ENCODE results near the gene PCDHA5.
"Not testable (repeated sequence)": the region's sequence is repeated elsewhere in the genome, so short reads cannot be mapped to it uniquely, and the experiment has no call there.

PCDHA5 gene

GRCh38 chr5:140823475-140823874 lies 2.1 kb downstream of the PCDHA5 start:
- DNase-seq (ENCODE audit: low spot score) = no peak

- DNase-seq (ENCODE audit: low spot score) = no peak
Measured at GRCh38 chr5:140827704-140828361, 6.4 kb downstream of the PCDHA5 start, which contains the start of gene PCDHA6. Gene PCDHA6, plus strand, starts transcription at chr5:140827960. Its CDS starts 132 bp downstream, at chr5:140828092.

- DNase-seq (ENCODE audit: low spot score) = no peak
Measured at GRCh38 chr5:140828362-140828737, 6.9 kb downstream of the PCDHA5 start.

GRCh38 chr5:140829511-140830501 lies 8.4 kb downstream of the PCDHA5 start:
- not testable (repeated sequence) for DNase-seq (ENCODE audit: low spot score)

GRCh38 chr5:140833993-140834392 lies 12.6 kb downstream of the PCDHA5 start, which contains the start of gene PCDHA7:
Gene PCDHA7, plus strand, starts transcription at chr5:140834269. Its CDS starts 115 bp downstream, at chr5:140834384.
- no peak for DNase-seq (ENCODE audit: low spot score)

- not testable (repeated sequence) for DNase-seq (ENCODE audit: low spot score)
Measured at GRCh38 chr5:140834439-140835008, 13.1 kb downstream of the PCDHA5 start.

- no peak for DNase-seq (ENCODE audit: low spot score)
Measured at GRCh38 chr5:140835622-140836510, 14.5 kb downstream of the PCDHA5 start.

- peak; percentile 85 for DNase-seq (ENCODE audit: low spot score)
Measured at GRCh38 chr5:140840978-140841962, 19.9 kb downstream of the PCDHA5 start, which contains the start of gene PCDHA8. Gene PCDHA8, plus strand, starts transcription at chr5:140841187. Its CDS starts 135 bp downstream, at chr5:140841322.

- DNase-seq (ENCODE audit: low spot score) = no peak
Measured at GRCh38 chr5:140842798-140843733, 21.7 kb downstream of the PCDHA5 start.

GRCh38 chr5:140848139-140849102 lies 27.0 kb downstream of the PCDHA5 start, which contains the start of gene PCDHA9:
Gene PCDHA9, plus strand, starts transcription at chr5:140848382. Its CDS starts 114 bp downstream, at chr5:140848496.
- DNase-seq (ENCODE audit: low spot score) = not testable (repeated sequence)

GRCh38 chr5:140849831-140850634 lies 28.6 kb downstream of the PCDHA5 start:
- not testable (repeated sequence) for DNase-seq (ENCODE audit: low spot score)

GRCh38 chr5:140855772-140856674 lies 34.6 kb downstream of the PCDHA5 start, which contains the start of gene PCDHA10:
Gene PCDHA10, plus strand, starts transcription at chr5:140855897. Its CDS starts 152 bp downstream, at chr5:140856049.
- peak; percentile 36 for DNase-seq (ENCODE audit: low spot score)

GRCh38 chr5:140857177-140857986 lies 36.0 kb downstream of the PCDHA5 start:
- DNase-seq (ENCODE audit: low spot score) = no peak

- DNase-seq (ENCODE audit: low spot score) = no peak
Measured at GRCh38 chr5:140857987-140858240, 36.5 kb downstream of the PCDHA5 start.

All from HuH-7 (cell line).